ENCODE measurements around the gene TRAF5.

GRCh38 chr1:211379446-211379845 is 52.8 kb downstream of the TRAF5 start:
- TF ChIP-seq CTCF (IDR thresholded peaks at IDR 0.05; ENCODE audit: low read depth, low read length, missing input control) (no peak), RAD21 (IDR thresholded peaks at IDR 0.05) (no peak), ATF3 (IDR thresholded peaks at IDR 0.05) (no peak)
